ENCODE data around the gene MS4A10. TPM values are rescaled to one million over a fixed set of nuclear protein-coding genes. Genes with fewer than 3 reads are reported as not detected.

Gene MS4A10
- total RNA-seq, 6 experiments from 2014 or later, result not detected

DNA sequence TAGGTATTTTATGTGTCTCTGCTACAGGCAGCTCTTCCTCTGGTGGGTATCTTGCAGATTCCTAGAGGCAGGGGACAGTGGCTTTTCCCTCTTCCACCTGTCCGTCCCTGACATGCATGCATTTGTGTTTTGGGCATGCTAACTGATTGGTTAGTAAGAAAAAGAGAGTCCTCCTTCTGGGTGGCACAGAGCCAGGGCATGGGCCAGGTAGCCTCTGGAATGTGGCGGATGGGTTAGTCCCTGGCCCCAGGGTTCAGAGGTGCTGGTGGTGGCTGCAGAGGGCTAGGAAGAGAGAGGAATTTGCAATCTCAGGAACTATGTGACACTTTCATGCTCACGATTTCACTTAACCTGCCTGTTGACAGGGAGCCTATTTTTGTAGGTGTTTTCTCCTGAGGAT lies 34.2 kb upstream of the MS4A10 start:
- Histone ChIP-seq H3K27me3 (no peaks in the 10 kb centered on the region), H3K27ac (no peak overlapping the region), H3K9me3 (no peaks in the 10 kb centered on the region), H3K4me3 (no peak overlapping the region), H3K4me1 (no peaks in the 10 kb centered on the region), H3K36me3 (no peaks in the 10 kb centered on the region)
- intact Hi-C loops (cut with DNase I), result no loop called here
- ATAC-seq (no peak), DNase-seq (no peak)
- no peak for TF ChIP-seq CTCF (IDR thresholded peaks at IDR 0.05)
- no peak for TF ChIP-seq POLR2A (IDR thresholded peaks at IDR 0.05)
- WGBS (ENCODE audit: insufficient coverage, low coverage, low lambda C conversion rate, missing lambda C conversion rate), result 45% methylated on average over 2 of the region's 3 CpGs

GRCh38 chr11:60753309-60753708 lies 31.8 kb upstream of the MS4A10 start:
- no peak overlapping the region for H3K27ac ChIP-seq
- WGBS (ENCODE audit: insufficient coverage, low coverage, low lambda C conversion rate, missing lambda C conversion rate), result 48% methylated on average over 4 of the region's 4 CpGs
- no peaks in the 10 kb centered on the region for H3K27me3 ChIP-seq
- H3K4me1 ChIP-seq, result no peaks in the 10 kb centered on the region
- intact Hi-C loops (cut with DNase I), result no loop called here
- no peak overlapping the region for H3K4me3 ChIP-seq
- no peak for TF ChIP-seq POLR2A (IDR thresholded peaks at IDR 0.05)
- TF ChIP-seq CTCF (IDR thresholded peaks at IDR 0.05), result no peak
- DNase-seq (no peak), ATAC-seq (no peak)
- no peaks in the 10 kb centered on the region for H3K9me3 ChIP-seq
- H3K36me3 ChIP-seq, result no peaks in the 10 kb centered on the region

DNA sequence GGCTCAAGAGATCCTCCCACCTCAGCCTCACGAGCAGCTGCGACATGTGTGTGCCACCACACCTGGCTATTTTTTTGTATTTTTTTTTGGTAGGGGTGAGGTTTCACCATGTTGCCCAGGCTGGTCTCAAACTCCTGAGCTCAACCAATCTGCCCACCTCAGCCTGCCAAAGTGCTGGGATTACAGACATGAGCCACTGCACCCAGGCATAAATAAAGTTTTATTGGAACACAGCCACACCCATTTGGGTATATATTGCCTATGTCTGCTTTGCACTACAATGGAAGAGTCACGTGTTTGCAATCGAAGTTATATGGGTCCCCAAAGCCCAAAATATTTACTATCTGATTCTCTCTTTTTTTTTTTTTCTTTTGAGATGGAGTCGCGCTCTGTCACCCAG lies 30.2 kb upstream of the MS4A10 start:
- DNase-seq, result no peak
- intact Hi-C loops (cut with DNase I), result no loop called here
- no peak for ATAC-seq

DNA sequence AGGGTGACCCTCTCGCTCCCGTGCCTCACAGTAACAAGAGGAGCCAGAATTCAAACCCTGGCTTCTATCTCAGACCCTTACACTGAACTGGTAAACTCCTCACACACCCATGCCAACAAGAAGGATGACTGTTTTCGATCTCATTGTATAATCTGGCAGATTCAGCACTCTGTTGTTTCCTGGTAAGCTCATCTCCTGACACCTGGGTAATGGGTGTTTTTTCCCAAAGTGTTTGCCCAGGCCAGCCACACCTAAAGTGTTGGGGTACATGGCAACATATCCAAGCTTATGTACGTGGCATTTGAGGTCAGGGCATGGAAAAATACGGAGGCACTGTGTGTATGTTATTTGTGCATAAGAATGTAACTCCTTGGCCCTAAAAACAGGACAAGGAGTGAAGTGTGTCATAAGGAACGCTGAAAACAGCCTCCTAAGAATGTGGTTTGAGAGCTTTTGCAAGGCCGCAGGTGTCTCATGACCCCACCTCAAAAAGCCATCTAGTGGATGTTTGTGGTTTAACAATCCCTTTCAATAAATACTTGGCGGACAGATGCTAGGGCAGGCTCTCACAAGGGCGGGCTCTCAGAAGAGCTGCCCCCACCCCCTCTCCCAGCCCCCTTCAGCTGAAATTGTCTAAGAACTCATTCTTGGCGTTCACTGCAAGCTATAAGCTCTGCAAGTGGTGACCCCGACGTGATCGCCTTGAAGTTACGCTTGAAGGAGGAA lies 28.7 kb upstream of the MS4A10 start, which contains the start of gene MS4A15:
Gene MS4A15 (plus strand): TSS at position 561 of the 726 bp plus-strand sequence. CDS start 6,867 bp downstream, outside the sequence.
- Histone ChIP-seq H3K27me3 (no peaks in the 10 kb centered on the region), H3K36me3 (no peaks in the 10 kb centered on the region), H3K4me1 (no peaks in the 10 kb centered on the region), H3K27ac (no peak within 1 kb of the TSS), H3K9me3 (no peaks in the 10 kb centered on the region), H3K4me3 (no peak within 1 kb of the TSS)
- TF ChIP-seq POLR2A (IDR thresholded peaks at IDR 0.05) (no peak), CTCF (IDR thresholded peaks at IDR 0.05) (peak; percentile 12 to 42 (median 24))
- intact Hi-C loops (cut with DNase I), result no loop called here
- DNase-seq, result no peak
- 52% methylated on average over 13 of the region's 14 CpGs for WGBS (ENCODE audit: insufficient coverage, low coverage, low lambda C conversion rate, missing lambda C conversion rate)
- ATAC-seq, result peak in 1 of 4 donors; percentile 28

More for the DNA sequence above, 30.2 kb upstream of the MS4A10 start:
- no peaks in the 10 kb centered on the region for H3K27me3 ChIP-seq
- no peaks in the 10 kb centered on the region for H3K36me3 ChIP-seq
- TF ChIP-seq CTCF (IDR thresholded peaks at IDR 0.05) (no peak), POLR2A (IDR thresholded peaks at IDR 0.05) (no peak)
- H3K4me3 ChIP-seq, result no peak overlapping the region
- no peak overlapping the region for H3K27ac ChIP-seq
- no peaks in the 10 kb centered on the region for H3K9me3 ChIP-seq
- WGBS (ENCODE audit: insufficient coverage, low coverage, low lambda C conversion rate, missing lambda C conversion rate), result 76% methylated on average over 6 of the region's 6 CpGs
- H3K4me1 ChIP-seq, result no peaks in the 10 kb centered on the region
